GM21423 (cell line): Measurements from ENCODE around the gene PLXNA2.

Source experiments
- ATAC-seq: cut with Tn5 transposase; IDR thresholded peaks from one replicate; pipeline ENCODE4 v1.9.1; 2021; ENCODE audit warnings: mild to moderate bottlenecking, moderate library complexity; ENCODE audit not compliant: unreplicated experiment

PLXNA2 gene

DNA sequence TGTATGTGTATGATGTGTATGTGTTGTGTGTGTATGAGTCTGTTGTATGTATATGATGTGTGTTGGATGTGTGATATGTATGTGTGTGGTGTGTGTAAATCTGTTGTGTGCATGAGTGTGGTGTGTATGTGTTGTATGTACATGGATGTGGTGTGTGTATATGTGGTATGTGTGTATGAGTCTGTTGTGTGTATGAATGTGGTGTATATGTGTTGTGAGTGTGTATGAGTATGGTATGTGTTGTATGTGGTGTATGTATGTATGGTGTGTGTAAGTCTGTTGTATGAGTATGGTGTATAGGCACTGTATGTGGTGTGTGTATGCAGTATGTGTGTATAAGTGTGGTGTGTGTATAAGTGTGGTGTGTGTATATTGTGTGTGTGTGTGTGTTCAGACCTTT is 95.0 kb downstream of the PLXNA2 start:
- ATAC-seq, result no peak

DNA sequence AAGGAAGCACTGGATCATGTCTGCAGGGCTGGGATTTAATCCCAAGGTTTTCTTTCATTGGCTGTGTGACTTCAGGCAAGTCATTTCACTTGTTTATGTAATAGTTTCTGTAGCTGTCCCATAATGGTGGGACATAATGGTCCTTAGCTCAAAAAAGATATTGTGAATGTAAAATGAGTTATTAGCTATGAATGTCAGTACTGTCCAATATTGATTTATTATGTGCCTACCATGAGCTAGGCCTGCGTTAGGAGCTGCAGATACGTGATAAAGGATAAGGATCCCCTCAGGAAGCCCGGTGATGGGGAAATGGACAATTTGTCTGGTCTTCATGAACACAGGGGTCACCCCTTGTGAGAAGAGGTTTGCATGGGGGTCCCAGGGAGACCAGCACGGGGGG is 95.8 kb downstream of the PLXNA2 start:
- no peak for ATAC-seq

DNA sequence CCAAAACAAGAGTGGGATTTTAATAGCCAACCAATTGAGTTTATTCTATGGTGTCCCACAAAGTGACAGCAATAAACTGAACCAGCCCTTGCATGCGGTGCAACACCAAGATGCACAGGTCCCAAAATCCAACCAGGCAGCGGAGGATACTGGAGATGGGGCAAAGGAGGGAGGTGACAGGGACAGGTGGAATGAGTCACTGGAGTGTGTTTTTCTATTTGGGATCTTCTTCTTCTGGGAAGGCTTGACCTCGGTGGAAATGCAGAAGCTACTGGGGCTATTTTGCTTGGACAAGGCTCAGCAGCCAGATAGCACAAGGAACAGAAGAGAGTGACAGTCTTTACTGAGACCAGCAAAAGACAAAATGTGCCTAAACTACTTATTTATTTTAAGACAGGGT is 97.5 kb downstream of the PLXNA2 start:
- ATAC-seq, result no peak

DNA sequence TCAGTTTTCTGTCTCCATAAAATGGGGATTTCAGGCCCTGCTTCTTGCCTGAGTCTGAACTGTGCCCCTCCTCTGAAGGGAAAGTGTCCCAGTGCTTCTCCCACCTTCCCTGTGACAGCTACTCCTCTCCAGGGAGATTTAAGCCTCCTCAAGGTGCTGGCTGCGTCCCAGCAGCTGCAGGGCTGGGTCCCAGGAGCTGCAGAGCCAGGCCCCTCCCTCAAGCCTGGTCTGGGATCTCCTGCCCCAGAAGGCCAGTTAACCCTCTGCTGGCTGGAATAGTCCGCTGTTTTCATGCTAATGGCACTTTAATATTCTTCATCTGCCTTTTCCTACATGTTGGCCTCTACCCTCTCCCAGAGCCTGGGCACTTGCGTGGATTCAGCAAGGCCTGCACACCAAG is 99.0 kb downstream of the PLXNA2 start:
- ATAC-seq, result no peak

DNA sequence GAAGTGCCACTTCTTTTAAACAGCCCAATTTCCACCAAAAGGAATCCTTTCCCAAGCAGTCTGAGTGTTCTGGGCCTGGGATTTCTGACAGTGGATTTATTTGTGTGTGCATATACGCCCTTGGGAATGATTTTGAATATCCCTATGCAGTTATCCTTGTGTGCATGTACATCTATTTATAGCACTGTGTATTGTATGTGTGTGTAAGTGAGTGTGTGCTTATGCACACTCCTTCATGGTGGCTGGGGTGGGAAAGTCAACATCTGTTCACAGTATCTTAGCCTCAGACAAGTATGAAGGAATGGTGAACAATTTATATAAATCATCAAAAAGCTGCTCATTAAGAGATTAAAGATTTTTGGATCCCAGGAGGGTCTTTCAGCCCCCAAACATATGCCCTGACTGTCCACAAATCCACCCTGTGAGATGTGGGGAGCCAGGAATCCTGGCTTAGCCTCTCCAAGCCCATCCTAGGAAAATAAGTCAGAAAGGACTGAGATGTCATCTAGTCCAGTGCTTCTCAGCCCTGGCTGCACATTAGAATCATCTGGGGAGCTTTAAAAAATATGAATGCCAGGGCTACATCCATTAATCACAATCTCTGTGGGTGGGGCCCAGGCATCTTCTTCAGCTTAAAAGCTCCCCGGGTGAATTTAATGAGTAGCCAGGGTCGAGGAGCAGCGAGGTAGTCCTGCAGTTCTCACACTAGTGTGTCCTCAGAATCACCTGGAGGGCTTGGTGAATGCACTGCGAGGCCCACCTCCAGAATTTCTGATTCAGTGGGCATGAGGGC is 101.4 kb downstream of the PLXNA2 start:
- no peak for ATAC-seq

DNA sequence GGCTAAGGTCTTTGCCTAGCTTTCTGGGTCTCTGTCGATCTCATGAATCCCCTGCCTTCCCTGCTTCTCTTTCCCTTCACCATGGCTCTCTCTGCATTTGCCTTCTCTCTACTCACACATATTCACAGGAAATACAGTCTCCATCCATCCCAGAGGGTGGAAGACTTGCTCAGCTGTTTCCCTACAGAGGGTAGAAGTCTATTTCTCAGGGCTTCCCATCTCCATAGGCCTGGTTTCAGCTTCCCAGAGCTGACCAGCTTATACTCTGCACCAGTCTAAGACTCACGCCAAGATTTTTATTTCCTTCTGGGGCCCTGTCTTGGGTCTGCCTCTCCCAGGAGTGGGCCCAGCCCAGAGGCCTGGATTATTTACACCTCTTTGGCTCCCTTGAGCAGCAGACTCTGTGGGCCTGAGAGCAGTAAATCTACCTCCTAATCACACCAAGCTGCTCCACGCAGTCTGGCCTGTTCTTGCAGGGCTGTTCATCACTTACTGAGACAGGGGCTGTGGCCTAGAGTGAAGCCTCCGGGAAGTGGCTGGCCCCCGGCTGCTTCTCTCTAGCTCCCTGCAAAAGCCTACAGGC is 102.5 kb downstream of the PLXNA2 start:
- ATAC-seq, result no peak

DNA sequence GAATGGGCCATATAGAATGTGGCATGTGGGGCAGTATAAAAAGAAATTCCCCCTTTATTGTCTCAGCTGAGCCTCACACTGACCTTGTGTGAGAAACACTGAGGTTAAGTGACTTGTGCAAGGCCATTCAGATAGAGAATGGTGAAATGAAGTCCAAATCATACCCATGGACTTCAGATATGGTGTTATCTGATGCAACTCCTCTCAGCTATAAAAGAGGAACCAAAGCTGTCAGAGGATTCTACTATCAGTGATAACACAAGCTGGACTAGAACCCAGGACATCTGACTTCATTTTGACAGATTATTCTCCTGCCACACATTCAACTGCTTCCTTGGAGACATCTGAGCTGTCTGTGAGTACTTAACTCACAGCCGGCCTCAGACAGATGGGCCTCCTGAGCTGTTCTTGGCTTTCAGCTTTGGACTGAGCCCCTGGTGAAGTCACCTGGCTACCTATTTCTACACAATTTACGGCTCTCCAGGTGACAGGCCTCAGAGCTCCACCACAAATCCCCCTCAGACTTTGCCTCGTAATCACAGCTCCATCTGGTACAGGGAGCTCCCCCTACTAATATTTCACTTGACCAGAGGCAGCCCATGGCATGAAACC is 104.6 kb downstream of the PLXNA2 start:
- ATAC-seq, result no peak

DNA sequence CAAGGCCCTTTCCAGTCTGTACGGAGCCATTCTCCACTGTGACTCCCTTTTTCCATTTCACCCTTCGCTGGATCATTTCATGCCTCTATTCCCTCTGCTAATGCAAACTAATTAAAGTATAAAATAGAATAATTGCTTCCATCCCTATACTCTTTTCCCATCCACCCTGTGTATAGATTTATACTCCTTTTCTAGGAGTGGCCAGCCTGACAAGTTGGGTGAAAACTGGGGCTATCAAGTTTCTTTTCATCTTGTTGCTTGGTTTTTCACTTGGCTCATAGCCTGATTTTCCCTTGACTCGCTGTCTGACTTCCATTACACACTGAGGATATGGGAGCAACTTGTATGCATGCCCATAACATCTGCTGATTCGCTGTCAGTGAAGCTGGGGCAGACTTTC is 107.0 kb downstream of the PLXNA2 start:
- no peak for ATAC-seq

DNA sequence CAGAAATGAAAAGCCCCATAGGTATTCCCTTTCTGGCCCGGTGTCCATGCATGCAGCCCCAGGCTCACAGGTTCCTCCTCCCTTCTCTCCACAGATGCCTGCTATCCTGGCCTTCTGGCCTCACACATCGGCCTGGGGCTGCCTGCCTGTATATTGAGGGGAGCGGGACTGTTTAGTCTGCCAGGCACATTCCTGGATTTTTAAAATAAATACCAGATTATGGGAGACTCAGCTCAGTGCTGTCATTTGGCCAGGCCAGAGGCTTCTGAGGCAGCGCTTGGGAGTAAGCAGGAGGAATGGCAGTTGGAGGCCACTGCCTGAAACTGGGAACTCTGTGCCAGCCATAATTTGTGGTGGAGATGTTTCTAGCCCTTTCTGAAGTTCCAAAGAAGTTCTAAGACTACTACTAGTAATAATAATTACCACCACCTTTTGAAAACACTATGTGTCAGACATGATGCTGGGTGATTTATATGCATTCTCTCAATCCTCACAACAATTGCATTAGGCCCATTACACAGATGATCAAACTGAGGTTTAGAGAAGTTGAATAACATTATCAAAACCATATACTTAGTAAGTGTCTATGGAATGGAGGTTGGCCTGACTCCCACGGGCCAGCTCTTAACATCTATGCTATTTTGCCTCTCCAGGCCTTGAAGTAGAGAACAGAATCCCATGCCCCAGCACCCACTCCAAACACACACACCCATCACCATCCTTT is 107.6 kb downstream of the PLXNA2 start:
- ATAC-seq, result no peak

DNA sequence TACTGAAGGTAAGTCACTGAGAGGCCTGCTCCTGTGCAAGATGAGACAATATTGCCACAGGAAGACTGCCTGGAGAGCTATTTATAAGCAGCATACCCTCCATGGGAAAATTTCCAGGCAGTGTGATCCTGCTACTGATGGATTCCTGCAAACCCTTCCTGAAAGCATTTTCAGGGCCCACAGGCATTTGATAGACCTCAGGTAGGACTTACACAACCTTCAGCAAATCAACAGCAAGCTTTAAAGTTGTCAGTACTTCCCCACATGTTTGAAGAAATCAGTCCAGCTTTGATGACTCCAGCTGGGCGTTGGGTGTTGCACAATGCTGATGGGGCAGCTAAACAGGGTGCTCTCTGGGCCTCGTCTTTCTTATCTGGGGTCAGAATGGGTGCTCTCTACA is 108.8 kb downstream of the PLXNA2 start:
- ATAC-seq, result no peak

DNA sequence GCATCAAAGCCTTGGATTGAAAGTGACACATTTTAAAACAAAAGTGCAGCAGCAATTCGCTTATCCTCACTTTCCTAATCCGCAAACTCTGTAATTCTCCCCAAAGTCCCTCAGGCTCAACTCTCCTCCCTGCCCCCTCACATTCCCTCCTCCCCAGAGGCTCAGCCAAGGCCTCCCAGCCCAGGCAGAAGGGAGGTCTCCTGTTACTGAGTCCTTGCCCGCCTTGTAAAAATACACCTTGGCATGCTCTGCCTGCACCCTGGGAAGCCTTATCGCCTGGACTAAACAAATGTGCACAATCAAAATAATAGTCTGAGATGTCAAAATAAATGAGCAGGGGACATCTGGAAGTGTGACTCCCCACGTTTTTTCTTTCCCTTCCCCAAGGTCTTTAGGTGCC is 109.7 kb downstream of the PLXNA2 start:
- ATAC-seq, result no peak

DNA sequence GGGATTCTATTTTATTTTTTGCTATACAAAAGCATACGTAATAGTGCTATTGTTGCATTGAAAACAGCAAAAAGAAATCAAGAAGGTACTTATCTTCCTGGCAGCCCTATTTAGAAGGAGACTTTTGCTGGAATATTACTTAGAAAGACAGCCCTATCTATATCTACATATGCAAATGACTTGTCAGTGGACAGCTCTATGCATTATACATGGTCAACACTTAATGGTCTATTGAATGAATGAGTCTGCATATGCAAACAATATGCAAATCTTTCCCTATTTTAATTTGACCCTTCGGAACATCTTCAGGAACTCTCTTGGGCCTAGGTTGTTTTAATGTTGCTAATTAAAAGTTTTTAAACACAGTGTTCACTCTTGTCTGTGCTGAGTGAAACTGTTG is 110.8 kb downstream of the PLXNA2 start:
- ATAC-seq, result no peak

DNA sequence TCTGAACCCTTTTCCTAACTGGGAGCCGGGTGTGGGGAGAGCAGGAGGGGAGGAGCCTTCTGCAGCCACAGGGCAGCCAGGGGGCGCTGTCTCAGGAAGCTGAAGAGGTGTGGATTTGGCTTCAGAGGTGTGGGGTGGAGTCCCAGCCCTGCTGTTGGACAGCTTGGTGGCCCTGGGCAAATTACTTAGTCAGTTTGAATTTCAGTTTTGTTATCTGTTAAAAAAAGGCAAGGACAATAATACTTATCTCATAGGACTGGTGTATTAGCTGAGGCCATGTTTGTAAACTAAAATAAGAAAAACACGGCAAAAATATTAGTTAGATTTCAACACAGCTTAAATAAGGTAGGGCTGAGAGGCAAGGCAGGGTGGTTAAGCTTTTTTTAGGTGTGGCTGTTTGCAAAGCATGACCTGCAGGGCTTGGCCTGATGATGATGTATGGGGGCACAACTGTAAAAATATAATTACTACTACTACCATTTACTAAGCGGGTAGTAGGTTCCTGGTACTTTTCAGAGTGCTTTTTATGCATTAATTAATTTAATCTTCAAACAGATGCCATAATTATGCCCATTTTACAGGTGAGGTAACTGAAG is 111.8 kb downstream of the PLXNA2 start:
- peak; percentile 87 for ATAC-seq

DNA sequence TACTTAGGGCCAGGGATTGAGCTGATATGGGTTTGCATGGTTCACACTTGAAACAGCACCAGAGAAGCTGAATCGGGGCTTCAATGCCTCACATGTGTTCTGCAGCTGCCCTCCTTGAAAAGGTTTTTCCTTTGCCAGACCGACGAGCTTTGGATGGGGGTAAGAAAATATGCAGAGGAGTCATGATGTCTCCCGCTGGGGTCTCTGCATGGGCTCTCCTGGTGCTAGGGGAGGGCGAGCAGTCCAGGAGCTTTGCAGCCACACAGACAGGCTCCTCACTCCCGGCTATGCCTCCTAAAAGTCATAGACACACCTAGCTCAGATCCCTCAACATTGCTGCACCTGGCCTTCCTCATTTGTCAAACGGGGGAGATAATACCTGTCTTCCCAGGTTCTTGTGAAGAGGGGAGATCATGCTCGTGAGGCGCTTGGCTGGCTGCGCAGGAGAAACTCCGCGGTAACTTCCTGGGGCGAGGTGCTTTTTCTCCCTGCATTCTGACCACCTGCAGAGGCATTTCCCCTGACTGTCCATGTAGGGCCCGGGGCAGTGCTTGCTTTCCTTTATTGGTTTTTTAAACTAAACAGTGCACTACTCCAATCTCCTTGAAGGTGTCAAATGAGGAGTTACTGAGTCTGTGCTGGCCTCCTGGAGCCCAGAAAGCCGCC is 112.4 kb downstream of the PLXNA2 start:
- peak; percentile 34 for ATAC-seq

DNA sequence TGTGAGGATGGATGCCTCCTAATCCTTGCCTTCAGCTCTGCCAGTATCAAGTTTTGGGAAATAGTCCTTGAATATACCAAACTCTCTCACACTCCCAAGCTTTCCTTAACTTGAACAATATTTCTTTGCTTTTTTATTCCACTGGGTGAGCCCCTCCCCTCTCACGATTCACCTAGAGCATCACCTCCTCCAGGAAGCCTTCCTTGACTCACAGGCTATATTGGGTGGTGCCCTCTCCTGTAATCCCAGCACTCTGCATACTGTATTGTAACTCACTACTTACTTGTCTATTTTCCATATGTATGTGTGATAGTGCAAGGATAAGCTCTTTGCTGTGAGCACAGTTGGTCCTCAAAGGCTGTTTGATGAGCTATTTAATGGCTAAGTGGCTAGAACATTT is 114.7 kb downstream of the PLXNA2 start:
- ATAC-seq, result no peak

DNA sequence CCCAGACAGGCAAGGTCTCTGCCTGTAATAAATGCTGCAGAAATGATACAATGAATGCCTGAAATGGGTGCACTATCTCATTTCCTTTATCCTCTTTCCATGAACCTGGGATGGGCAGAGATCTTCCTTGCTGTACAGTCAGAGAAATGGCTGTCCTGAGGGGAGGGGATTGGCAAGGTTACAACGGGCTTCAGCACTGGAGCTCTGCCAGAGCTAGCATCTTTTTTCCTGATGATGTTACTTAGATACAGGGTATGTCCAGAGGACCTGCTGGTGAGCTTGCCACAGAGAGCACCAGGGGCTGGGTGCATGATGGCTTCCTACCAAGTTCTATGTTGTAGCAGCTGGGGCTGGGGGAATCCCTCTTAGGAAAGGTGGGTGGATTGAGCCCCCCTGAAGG is 115.1 kb downstream of the PLXNA2 start:
- ATAC-seq, result no peak

DNA sequence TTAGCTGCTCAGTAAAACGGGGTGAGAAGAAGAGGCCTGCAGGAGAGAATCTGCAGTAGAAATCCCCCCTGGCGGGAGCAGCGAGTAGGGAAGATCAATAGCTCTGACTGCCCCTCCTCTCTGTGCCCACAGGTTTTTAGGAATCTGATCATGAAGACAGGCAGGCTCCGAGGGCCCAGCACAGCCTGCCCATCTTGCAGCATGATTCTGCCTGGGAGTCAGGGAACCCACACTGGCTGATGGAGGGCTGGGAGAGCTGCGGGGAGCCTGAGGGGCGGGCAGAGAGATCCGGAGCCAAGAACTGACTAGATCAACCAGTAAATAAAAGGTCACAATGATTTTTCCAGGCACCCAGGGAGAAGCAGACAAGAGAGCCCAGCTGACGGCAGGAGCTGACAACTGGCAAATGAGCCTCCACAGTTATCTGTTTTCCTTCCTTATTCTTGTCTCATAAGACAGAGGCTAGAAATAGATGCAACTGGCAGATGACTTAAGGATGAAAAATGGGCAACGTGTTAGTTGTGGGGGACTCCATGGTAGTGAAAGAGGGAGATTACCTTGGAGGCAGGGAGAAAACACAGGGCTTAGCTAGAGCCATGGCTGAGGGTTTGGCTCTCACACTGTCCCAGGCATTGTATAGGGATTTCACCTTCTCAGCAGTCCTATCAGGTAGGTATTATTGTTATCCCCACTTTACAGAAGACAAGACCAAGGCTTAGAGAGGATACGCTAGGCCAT is 116.2 kb downstream of the PLXNA2 start:
- ATAC-seq, result no peak

DNA sequence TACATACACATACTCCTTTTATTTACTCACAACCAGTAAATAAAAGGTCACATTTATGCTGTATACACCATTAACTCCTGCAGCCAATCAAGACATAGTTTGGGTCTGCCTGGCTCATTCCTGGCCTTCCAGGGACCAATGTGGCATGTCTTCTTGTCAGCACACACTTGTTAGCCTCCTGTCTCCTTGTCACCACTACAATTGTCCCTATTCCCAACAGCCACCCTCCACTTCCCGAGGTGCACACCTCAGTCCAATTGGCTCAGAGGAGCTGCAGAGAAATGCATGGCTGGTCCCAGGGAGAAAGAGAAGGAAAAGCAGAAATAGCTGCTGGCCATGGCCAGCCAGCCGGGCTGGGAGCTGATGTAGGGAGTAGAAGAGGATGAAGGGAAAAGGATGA is 116.9 kb downstream of the PLXNA2 start:
- no peak for ATAC-seq

DNA sequence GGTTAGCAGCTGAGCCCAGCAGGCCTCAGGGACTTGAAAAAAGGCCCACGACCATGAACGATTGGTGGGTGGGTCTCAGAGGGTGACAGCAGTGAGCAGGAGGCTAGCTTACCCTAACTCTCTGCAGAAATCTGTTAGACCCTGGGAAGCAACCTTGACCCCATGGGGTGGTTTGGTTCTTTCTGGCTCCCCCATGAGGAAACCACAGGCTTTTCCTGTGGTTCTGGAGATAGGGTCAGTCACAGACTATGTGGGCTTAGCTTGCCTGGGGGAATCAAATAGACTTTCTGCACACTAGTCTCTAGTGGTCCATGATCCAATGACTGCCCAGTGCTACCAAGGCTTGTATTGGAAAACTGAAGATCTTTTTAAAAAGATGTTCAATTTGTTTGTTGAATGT is 118.1 kb downstream of the PLXNA2 start:
- ATAC-seq, result no peak
